Activated T-cell treated with anti-CD3 and anti-CD28 coated beads, Interleukin-2, amount 50 U/mL, for 4 hours (primary cell): ENCODE measurements around the gene FOXD4L5. TPM values are rescaled to one million over a fixed set of nuclear protein-coding genes. Genes with fewer than 3 reads are reported as not detected.
"Not testable (repeated sequence)": the region's sequence is repeated elsewhere in the genome, so short reads cannot be mapped to it uniquely, and the experiment has no call there.

Source experiments
- ATAC-seq, 2 donors: fragments of 200-7000 bp; cut with Tn5 transposase; one replicate each; pipeline ENCODE4 v1.10.0; 2021
- DNase-seq: peaks from one replicate; pipeline ENCODE4 v3.0.0-alpha.2; 2020
- H3K27me3 Mint-ChIP-seq: one replicate; pipeline ENCODE4 v1.8.0; 2021; ENCODE audit warnings: low read depth, mixed read lengths
- H3K36me3 Mint-ChIP-seq: one replicate; pipeline ENCODE4 v1.8.0; 2022; ENCODE audit warnings: mixed read lengths; ENCODE audit not compliant: insufficient read depth
- H3K4me1 Mint-ChIP-seq: one replicate; pipeline ENCODE4 v1.8.0; 2021; ENCODE audit warnings: low read depth, mixed read lengths
- H3K4me3 Mint-ChIP-seq: one replicate; pipeline ENCODE4 v1.8.0; 2021; ENCODE audit warnings: mild to moderate bottlenecking, moderate library complexity, mixed read lengths
- H3K9me3 Mint-ChIP-seq: one replicate; pipeline ENCODE4 v1.8.0; 2021; ENCODE audit warnings: mixed read lengths
- total RNA-seq, 3 donors: library from RNA; stranded (reverse); gene quantifications; one replicate each; pipeline ENCODE4 v1.2.1, GENCODE V29; 2021

The FOXD4L5 gene
- total RNA-seq, result under 1 TPM in 1 of 3 donors, not detected in 2; 0.08 TPM

DNA sequence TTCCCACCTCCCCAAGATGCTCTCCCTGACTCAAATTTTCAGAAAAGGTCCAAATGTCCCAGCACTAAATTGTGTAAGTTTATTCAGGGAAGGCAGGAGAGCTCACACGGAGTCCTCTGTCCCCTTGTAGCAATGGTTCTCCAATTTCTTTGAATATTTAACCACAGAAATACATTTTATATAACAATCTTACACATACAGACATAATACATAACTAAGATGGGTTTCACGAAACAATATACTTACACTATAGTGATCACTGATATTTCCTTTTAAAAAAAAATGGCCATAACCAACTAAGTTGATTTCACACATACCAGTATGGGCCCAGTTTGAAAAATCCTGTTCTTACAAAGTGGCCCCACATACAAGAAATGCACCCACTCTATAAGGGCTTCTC, at the start of gene FOXD4L5:
TSS of gene FOXD4L5 (minus strand) at position 101 of the 400 bp plus-strand sequence. CDS start 832 bp downstream, outside the sequence.
- not testable (repeated sequence) for H3K27me3 Mint-ChIP-seq, H3K4me3 Mint-ChIP-seq

DNA sequence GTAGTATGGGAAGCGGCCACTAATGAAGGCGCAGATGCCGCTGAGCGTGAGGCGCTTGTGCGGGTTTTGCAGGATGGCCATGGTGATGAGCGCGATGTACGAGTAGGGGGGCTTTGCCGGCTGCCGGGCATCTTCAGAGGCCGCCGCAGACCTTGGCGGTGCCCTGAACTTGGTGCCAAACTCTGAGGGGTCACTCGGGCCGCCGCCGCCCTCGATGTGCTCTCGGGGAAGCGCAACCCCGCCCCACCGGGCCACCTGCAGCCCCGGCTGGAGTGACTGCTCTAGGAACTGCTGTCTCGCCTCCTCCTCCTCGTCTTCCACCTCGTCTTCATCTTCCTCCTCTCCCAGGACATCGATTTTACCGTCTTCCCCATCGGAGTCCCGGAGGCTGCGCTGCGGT, 1.1 kb downstream of the FOXD4L5 start:
- DNase-seq, H3K36me3 Mint-ChIP-seq, H3K4me1 Mint-ChIP-seq, H3K9me3 Mint-ChIP-seq, H3K27me3 Mint-ChIP-seq, ATAC-seq, H3K4me3 Mint-ChIP-seq: not testable (repeated sequence)

More for the DNA sequence above, at the start of gene FOXD4L5:
- DNase-seq, H3K36me3 Mint-ChIP-seq, H3K4me1 Mint-ChIP-seq, ATAC-seq, H3K9me3 Mint-ChIP-seq: not testable (repeated sequence)

DNA sequence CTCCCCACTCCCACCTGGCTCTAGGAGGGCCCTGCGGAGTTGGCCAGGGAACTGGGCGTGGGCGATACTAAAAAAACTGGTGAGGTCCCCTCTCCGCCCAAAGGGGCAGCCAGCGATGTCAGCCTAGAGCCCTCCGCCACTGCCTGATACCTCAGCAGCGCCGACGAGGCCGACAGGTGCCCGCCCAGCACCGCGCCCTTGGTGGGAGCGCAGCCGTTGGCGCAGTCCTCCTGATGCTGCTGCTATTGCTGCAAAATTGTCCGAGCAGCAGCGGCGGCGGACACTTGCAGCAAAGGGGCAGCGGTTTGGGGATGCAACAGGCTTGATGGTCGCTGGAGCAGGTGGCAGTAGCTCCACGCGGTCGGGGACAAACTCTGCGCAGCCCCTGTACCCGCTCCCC, 2.0 kb downstream of the FOXD4L5 start:
- not testable (repeated sequence) for H3K27me3 Mint-ChIP-seq, DNase-seq, H3K9me3 Mint-ChIP-seq, H3K4me1 Mint-ChIP-seq, H3K4me3 Mint-ChIP-seq, H3K36me3 Mint-ChIP-seq
- ATAC-seq, result peak in 1 of 2 donors; percentile 14
